Kidney (tissue), 14 donors: ENCODE data around the gene OSBP2. TPM values are rescaled to one million over a fixed set of nuclear protein-coding genes. Genes with fewer than 3 reads are reported as not detected.
A peak's percentile ranks its signal among the peaks of the same experiment; 100 is the strongest.

Experiments
- DNase-seq, 5 donors: peaks; one replicate each; pipeline ENCODE4 v3.0.0-alpha.2; 2013 to 2020
- FAIRE-seq: peaks from 2 replicates; lab custom pipeline; 2012; peaks lifted over from hg19 to GRCh38; lab: Jason Lieb, UNC
- H3K27ac ChIP-seq, 2 donors: one replicate each; pipeline ENCODE4 v1.7.0; 2013; ENCODE audit warnings: low read depth in 2 of 2, low read length in 2 of 2, inconsistent platforms in 1 of 2
- H3K27me3 ChIP-seq: one replicate; pipeline ENCODE4 v1.7.1; 2013; ENCODE audit warnings: low read length, inconsistent platforms; ENCODE audit not compliant: control insufficient read depth, insufficient read depth
- H3K36me3 ChIP-seq, 3 donors: one replicate each; pipeline versions ENCODE4 v1.7.0 to v1.7.1; 2013; ENCODE audit warnings: low read length in 3 of 3, control low read depth in 1 of 3, inconsistent platforms in 1 of 3; ENCODE audit not compliant: insufficient read depth in 3 of 3, control insufficient read depth in 2 of 3
- H3K4me1 ChIP-seq, 3 donors: one replicate each; pipeline versions ENCODE4 v1.7.0 to v1.7.1; 2013; ENCODE audit warnings: low read length in 3 of 3, inconsistent platforms in 1 of 3, low read depth in 1 of 3; ENCODE audit not compliant: control insufficient read depth in 2 of 3, insufficient read depth in 2 of 3
- H3K4me3 ChIP-seq, 3 donors: one replicate each; pipeline versions ENCODE4 v1.7.0 to v1.8.1; 2013; ENCODE audit warnings: low read length in 3 of 3, control low read depth in 1 of 3, inconsistent platforms in 1 of 3
- H3K9ac ChIP-seq, 3 donors: one replicate each; pipeline versions ENCODE4 v1.7.0 to v1.7.1; 2013; ENCODE audit warnings: low read length in 3 of 3, control low read depth in 1 of 3, inconsistent platforms in 1 of 3
- H3K9me3 ChIP-seq, 3 donors: one replicate each; pipeline versions ENCODE4 v1.7.0 to v1.7.1; 2013; ENCODE audit warnings: low read length in 3 of 3, control low read depth in 1 of 3, inconsistent platforms in 1 of 3; ENCODE audit not compliant: control insufficient read depth in 2 of 3, insufficient read depth in 1 of 3
- CTCF ChIP-seq: IDR thresholded peaks from 3 replicates; pipeline ENCODE4 v1.5.1; 2012; ENCODE audit warnings: mild to moderate bottlenecking, moderate library complexity, borderline replicate concordance; ENCODE audit not compliant: insufficient read depth; ENCODE audit errors: extremely low read depth
- intact Hi-C: fragments of 100-400 bp; cut with DNase I; formaldehyde crosslinking; loops from one replicate; pipeline ENCODE4 v1.11.1; 2022
- polyA plus RNA-seq: library from polyadenylated mRNA; stranded (reverse); fragments of 350-450 nt; fragmentation: Illumina TruSeq; extraction: RNeasy Lipid Tissue Mini Kit (QIAGEN cat#74804); gene quantifications from one replicate; pipeline ENCODE4 v1.2.3, GENCODE V29; 2014; ENCODE audit warnings: low read depth, low replicate concordance; ENCODE audit not compliant: insufficient read depth
- total RNA-seq: library from RNA; stranded (reverse); fragmentation: NEBNext Ultra II Directional; extraction: Animal tissue kit (Norgen Biotek cat#: 25700); gene quantifications from one replicate; pipeline ENCODE4 v1.2.1, GENCODE V29; 2021
- donor health status: control.
- donor health status: control.
- donor health status: control.
- donor health status: control.
- donor health status: control.
- donor health status: DM: yes; HTN: yes; CAD: no.
- donor health status: Normal renal cell carcinoma (clear cell type).

OSBP2 gene
- total and polyA plus RNA-seq, 2 donors from 2014 or later, result 3.4 to 4.0 TPM

GRCh38 chr22:30873661-30874060 is 179.0 kb downstream of the OSBP2 start:
- TF ChIP-seq CTCF, result no peak
- Histone ChIP-seq H3K9me3 (no peaks in the 10 kb centered on the region), H3K4me1 (no peaks in the 10 kb centered on the region), H3K27ac (no peak overlapping the region), H3K9ac (no peak overlapping the region), H3K27me3 (no peaks in the 10 kb centered on the region), H3K36me3 (no peaks in the 10 kb centered on the region), H3K4me3 (no peak overlapping the region)
- FAIRE-seq, result no peak
- DNase-seq, result no peak
- intact Hi-C loops, result no loop called here

- Histone ChIP-seq H3K36me3 (no peaks in the 10 kb centered on the region), H3K27ac (no peak overlapping the region), H3K27me3 (no peaks in the 10 kb centered on the region), H3K4me3 (no peak overlapping the region), H3K9me3 (no peaks in the 10 kb centered on the region), H3K4me1 (no peaks in the 10 kb centered on the region), H3K9ac (no peak overlapping the region)
- peak in 1 of 5 donors; percentile 13 for DNase-seq
- intact Hi-C loops, result no loop called here
- FAIRE-seq, result no peak
- TF ChIP-seq CTCF, result no peak
These were observed 180.0 kb downstream of the OSBP2 start for GRCh38 chr22:30874431-30875370.

GRCh38 chr22:30875481-30876215 is 181.0 kb downstream of the OSBP2 start:
- no peak for TF ChIP-seq CTCF
- Histone ChIP-seq H3K4me1 (no peaks in the 10 kb centered on the region), H3K9ac (no peak overlapping the region), H3K36me3 (no peaks in the 10 kb centered on the region), H3K27ac (no peak overlapping the region), H3K4me3 (no peak overlapping the region), H3K9me3 (no peaks in the 10 kb centered on the region), H3K27me3 (no peaks in the 10 kb centered on the region)
- peak in 2 of 5 donors; percentile 18 to 50 for DNase-seq
- FAIRE-seq, result no peak
- intact Hi-C loops, result no loop called here
